Small intestine (tissue), 4 donors: ENCODE data around the gene MINDY4. TPM values are rescaled to one million over a fixed set of nuclear protein-coding genes. Genes with fewer than 3 reads are reported as not detected.

ENCODE experiments used
- polyA plus RNA-seq, 4 donors: library from polyadenylated mRNA; stranded (reverse) in 3 of 4; unstranded in 1 of 4; fragments of 200-250 nt in 3 of 4; fragments of 120-200 nt in 1 of 4; gene quantifications; one replicate each; pipeline versions ENCODE4 v1.2.1 to v1.2.3, GENCODE V29; 2013
- donor health status: healthy with polysubstance abuse.
- donor health status: Bipolar disorder and iron deficiency.
- donor health status: healthy.

Gene MINDY4
- polyA plus RNA-seq, 4 donors, result 0.22 to 6.5 (median 1.9) TPM

Other genes with a start within 250 kb of the MINDY4 start
- gene GARS1, start 176.5 kb upstream of the MINDY4 start, polyA plus RNA-seq, result 100 to 1,000 TPM in 1 of 4 donors, 10 to 100 TPM in 3; 36.5 to 144 (median 65.1) TPM
- gene CRHR2, start 89.0 kb upstream of the MINDY4 start, polyA plus RNA-seq, result under 1 TPM in 2 of 4 donors, not detected in 2; 0.04 to 0.32 TPM
- 1 to 10 TPM; 1.1 to 6.1 (median 1.6) TPM for gene INMT, start 19.3 kb upstream of the MINDY4 start, polyA plus RNA-seq
- 100 to 1,000 TPM in 1 of 4 donors, 10 to 100 TPM in 3; 17.8 to 175 (median 31.4) TPM for gene AQP1, start 140.4 kb downstream of the MINDY4 start, polyA plus RNA-seq
- gene GHRHR, start 192.5 kb downstream of the MINDY4 start, polyA plus RNA-seq, result under 1 TPM in 1 of 4 donors, not detected in 3; 0.07 TPM